ENCODE data around the gene GFI1.
"Not testable (repeated sequence)": the region's sequence is repeated elsewhere in the genome, so short reads cannot be mapped to it uniquely, and the experiment has no call there.

GFI1 gene

DNA sequence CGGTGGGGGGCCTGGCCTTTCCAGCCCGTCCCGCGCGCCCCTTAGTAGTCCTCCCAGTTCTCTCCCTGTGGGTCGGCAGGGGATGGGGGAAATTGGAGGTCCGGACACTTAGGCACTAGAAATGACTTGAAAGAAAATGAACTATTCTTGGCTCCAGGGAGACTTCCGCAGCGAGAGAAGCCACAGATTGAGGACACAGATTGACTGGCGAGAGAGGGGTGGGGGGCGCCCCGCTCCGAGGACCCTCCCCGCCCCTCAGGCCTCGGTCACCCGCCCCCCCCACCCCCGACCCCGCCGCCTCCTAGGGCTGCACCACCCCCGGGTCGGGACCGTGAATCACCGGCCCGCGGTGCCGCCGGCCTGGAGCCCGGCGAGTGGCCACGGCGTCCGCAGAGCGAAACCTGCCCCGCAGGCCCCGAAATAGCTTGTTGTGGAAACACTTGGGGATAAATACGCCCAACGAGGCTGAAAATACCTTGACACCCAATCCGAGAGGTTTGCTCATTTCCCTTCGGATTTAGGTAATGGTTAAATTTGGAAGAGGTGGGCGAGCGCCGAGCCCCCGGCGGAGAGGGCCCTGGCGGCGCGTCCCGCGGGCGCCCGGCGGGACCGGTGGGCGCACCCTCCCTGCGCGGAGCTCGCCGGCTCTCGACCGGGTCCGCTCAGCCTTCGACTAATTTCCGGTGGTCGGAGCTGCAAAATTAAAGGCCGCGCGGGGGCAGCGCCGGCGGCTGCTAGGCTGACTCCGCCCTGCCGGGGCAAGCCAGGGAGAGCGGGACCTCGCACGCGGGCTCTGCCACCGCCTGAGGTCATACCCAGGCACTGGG lies at the start of gene GFI1:
GFI1 (minus strand) TSS at position 675 of the 827 bp plus-strand sequence. CDS start 3,438 bp downstream, outside the sequence.
- peak within 1 kb of the TSS; percentile 95 for H3K27ac Mint-ChIP-seq
- ATAC-seq (peak; percentile 62), DNase-seq (peak; percentile 88)
- peak within 1 kb of the TSS; percentile 96 for H3K4me3 Mint-ChIP-seq
- H3K9me3 Mint-ChIP-seq = no peaks in the 10 kb centered on the region
- no peaks in the 10 kb centered on the region for H3K27me3 Mint-ChIP-seq
- peaks cover 29% of the 10 kb centered on the region for H3K36me3 Mint-ChIP-seq (ENCODE audit: low read depth)
- peaks cover 43% of the 10 kb centered on the region for H3K4me1 Mint-ChIP-seq

DNA sequence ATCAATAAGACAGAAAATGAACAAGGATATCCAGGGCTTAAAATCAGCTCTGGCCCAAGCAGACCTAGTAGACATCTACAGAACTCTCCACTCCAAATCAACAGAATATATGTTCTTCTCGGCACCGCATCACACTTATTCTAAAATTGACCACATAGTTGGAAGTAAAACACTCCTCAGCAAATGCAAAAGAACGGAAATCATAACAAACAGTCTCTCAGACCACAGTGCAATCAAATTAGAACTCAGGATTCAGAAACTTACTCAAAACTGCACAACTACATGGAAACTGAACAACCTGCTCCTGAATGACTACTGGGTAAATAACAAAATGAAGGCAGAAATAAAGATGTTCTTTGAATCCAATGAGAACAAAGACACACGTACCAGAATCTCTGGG lies 45.6 kb upstream of the GFI1 start:
- H3K4me1 Mint-ChIP-seq = peaks cover 71% of the 10 kb centered on the region
- H3K9me3 Mint-ChIP-seq = not testable (repeated sequence)

DNA sequence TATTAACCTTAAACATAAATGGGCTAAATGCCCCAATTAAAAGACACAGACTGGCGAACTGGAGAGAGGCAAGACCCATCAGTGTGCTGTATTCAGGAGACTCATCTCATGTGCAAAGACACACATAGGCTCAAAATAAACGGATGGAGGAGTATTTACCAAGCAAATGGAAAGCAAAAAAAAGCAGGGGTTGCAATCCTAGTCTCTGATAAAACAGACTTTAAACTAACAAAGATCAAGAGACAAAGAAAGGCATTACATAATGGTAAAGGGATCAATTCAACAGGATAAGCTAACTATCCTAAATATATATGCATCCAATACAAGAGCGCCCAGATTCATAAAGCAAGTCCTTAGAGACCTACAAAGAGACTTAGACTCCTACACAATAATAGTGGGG lies 45.2 kb upstream of the GFI1 start:
- Mint-ChIP-seq H3K4me3 (peak overlapping the region; percentile 68), H3K4me1 (peaks cover 67% of the 10 kb centered on the region), H3K27ac (peak overlapping the region; percentile 100), H3K36me3 (ENCODE audit: low read depth) (peaks cover 72% of the 10 kb centered on the region)
- not testable (repeated sequence) for DNase-seq, ATAC-seq, H3K9me3 Mint-ChIP-seq, H3K27me3 Mint-ChIP-seq

More for the DNA sequence above, 45.6 kb upstream of the GFI1 start:
- DNase-seq, ATAC-seq, H3K27me3 Mint-ChIP-seq: not testable (repeated sequence)
- Mint-ChIP-seq H3K4me3 (peak overlapping the region; percentile 68), H3K36me3 (ENCODE audit: low read depth) (peaks cover 71% of the 10 kb centered on the region), H3K27ac (peak overlapping the region; percentile 100)

DNA sequence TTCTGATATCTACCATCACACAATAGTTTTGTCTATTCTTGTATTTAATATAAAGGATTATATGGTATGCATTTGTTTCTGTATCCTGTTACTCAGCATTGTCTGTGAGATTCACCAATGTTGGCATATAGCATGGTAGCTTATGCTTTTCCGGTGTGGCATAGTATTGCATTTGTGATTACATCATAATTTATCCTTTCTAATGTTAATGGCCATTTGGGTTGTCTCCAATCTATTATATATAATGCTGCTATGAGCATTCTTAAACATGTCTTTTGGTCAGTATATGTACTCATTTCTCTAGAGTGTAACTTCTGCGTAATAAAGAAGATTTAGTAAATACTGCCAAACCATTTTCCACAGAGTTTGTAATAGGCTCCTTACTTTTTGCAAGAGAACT lies 40.9 kb upstream of the GFI1 start:
- Mint-ChIP-seq H3K9me3 (peaks cover 5% of the 10 kb centered on the region), H3K27me3 (no peaks in the 10 kb centered on the region), H3K4me1 (peaks cover 28% of the 10 kb centered on the region), H3K36me3 (ENCODE audit: low read depth) (peaks cover 64% of the 10 kb centered on the region), H3K27ac (no peak overlapping the region), H3K4me3 (no peak overlapping the region)
- no peak for ATAC-seq
- DNase-seq = no peak

DNA sequence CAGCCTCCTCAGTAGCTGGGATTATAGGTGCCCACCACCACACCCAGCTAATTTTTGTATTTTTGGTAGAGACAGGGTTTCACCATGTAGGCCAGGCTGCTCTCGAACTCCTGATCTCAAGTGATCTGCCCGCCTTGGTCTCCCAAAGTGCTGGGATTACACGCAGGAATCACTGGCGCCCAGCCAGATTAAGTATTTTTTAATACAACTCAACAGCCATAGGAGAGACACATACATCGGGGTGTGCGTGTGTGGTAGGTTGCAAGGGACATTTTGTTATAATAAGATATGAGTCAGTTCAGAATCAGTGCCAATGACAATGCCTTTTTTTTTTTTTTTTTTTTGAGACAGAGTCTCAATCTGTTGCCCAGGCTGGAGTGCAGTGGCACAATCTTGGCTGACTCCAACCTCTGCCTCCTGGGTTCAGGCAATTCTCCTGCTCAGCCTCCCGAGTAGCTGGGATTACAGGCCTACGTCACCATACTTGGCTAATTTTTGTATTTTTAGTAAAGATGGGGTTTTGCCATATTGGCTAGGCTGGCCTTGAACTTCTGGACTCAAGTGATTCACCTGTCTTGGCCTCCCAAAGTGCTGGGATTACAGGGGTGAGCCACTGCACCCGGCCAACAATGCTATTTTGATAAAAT lies 38.3 kb upstream of the GFI1 start:
- ATAC-seq = not testable (repeated sequence)

DNA sequence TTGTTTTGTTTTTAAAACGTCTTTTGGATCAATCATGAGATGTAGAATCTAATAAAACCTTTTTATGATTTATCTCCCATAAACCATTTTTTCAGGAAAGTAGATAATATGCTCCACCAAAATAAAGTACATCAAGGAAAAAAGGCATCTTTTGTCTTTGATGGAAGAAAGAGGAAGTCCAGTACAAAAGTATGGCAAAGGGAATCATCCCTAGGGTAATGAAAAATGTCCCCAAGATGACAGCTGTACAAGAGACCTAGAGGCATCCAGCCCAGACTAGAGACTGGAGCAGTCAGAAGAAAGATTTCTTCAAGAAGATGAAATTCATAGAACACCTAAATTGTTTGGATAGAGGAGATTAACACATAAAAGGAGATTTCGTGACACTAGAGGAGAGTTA lies 32.3 kb upstream of the GFI1 start:
- Mint-ChIP-seq H3K27ac (no peak overlapping the region), H3K4me1 (peaks cover 34% of the 10 kb centered on the region), H3K9me3 (peaks cover 4% of the 10 kb centered on the region), H3K27me3 (no peaks in the 10 kb centered on the region), H3K36me3 (ENCODE audit: low read depth) (peaks cover 55% of the 10 kb centered on the region), H3K4me3 (no peak overlapping the region)
- ATAC-seq (no peak), DNase-seq (no peak)

More for the DNA sequence above, 38.3 kb upstream of the GFI1 start:
- not testable (repeated sequence) for H3K4me3 Mint-ChIP-seq, H3K4me1 Mint-ChIP-seq, H3K9me3 Mint-ChIP-seq, H3K27ac Mint-ChIP-seq, DNase-seq, H3K27me3 Mint-ChIP-seq
- peaks cover 51% of the 10 kb centered on the region for H3K36me3 Mint-ChIP-seq (ENCODE audit: low read depth)

DNA sequence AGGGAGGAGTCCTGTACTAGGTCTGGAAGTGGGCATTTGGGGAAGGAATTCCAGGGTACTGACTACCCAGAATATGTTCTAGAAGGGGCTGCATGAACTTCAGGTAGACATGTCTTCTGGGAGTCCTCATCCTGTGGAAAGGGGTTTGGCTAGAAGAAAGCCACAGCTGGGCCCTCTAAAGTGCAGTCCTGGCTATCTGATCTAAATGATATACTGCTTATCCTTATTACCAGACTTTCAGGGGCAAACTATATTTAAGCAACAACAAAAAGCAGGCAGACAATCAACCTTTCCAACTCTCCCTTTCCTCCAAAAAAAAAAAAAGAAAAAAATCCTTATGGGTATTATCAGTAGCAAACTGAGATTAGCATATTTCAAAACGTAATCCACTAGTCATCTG lies 29.8 kb upstream of the GFI1 start:
- peaks cover 34% of the 10 kb centered on the region for H3K4me1 Mint-ChIP-seq
- H3K36me3 Mint-ChIP-seq (ENCODE audit: low read depth) = peaks cover 65% of the 10 kb centered on the region
- no peaks in the 10 kb centered on the region for H3K27me3 Mint-ChIP-seq

DNA sequence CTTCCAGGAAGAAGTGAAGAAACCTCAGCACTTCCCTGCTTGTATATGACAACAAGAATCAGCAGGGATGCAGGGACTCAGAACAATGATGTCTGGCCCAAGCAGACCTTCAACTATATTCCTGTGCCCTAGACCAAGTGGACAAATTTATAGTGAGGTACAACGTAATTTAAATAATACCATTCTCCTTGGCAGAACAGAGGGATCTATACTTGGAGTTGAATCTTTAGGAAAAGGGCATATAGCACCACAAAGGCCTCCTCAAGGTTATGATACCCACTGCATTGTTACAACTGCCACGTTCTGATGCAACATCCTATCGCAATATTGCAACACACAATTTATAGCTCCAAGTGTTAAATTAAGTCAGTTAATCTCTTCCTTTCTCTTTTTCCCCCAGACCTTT lies 29.1 kb upstream of the GFI1 start:
- ATAC-seq (no peak), DNase-seq (no peak)
- Mint-ChIP-seq H3K36me3 (ENCODE audit: low read depth) (peaks cover 69% of the 10 kb centered on the region), H3K9me3 (peaks cover 4% of the 10 kb centered on the region), H3K4me1 (peaks cover 34% of the 10 kb centered on the region), H3K27me3 (no peaks in the 10 kb centered on the region), H3K4me3 (no peak overlapping the region), H3K27ac (peak overlapping the region; percentile 52)

More for the DNA sequence above, 29.8 kb upstream of the GFI1 start:
- H3K9me3 Mint-ChIP-seq = peaks cover 4% of the 10 kb centered on the region
- H3K4me3 Mint-ChIP-seq = no peak overlapping the region
- DNase-seq (no peak), ATAC-seq (no peak)
- no peak overlapping the region for H3K27ac Mint-ChIP-seq

DNA sequence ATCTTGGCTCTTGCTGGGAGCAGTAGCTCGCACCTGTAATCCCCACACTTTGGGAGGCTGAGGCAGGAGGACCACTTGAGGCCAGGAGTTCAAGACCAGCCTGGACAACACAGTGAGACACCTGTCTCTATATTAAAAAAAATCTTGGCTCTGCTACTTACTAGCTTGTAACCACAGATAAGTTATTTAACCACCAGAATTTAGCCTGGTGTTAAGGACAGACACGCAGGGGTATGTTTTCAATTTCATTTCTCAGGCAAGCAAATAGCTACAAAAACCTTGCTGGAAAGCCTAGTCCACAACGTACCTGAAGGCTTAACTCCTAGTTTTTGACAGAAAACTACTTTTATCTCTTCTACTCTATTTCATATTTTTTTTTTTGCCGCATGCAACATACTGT lies 24.8 kb upstream of the GFI1 start:
- ATAC-seq (no peak), DNase-seq (no peak)
- no peak overlapping the region for H3K4me3 Mint-ChIP-seq
- H3K9me3 Mint-ChIP-seq = no peaks in the 10 kb centered on the region
- no peaks in the 10 kb centered on the region for H3K27me3 Mint-ChIP-seq
- peaks cover 55% of the 10 kb centered on the region for H3K36me3 Mint-ChIP-seq (ENCODE audit: low read depth)
- H3K4me1 Mint-ChIP-seq = peaks cover 22% of the 10 kb centered on the region
- no peak overlapping the region for H3K27ac Mint-ChIP-seq

DNA sequence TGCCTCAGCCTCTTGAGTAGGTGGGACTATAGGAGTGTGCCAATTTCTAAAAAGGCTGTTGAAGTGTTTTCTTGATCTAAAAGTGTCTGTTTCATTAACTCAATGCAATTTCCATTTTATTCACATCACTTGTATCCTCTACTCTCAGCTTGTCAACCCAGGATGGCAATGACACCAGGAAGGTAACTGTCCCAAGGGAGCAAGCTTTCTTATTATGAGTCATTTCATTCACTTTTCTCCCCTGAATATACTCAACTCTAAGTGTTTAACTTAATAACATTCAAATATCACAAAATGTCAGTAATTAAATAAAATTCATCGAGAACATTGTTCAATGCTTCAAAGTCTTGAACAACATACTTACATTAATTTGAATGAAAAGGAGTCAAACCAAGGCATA lies 22.9 kb upstream of the GFI1 start:
- DNase-seq = no peak
- Mint-ChIP-seq H3K27me3 (no peaks in the 10 kb centered on the region), H3K27ac (no peak overlapping the region), H3K4me1 (peaks cover 12% of the 10 kb centered on the region), H3K9me3 (no peaks in the 10 kb centered on the region), H3K36me3 (ENCODE audit: low read depth) (peaks cover 37% of the 10 kb centered on the region), H3K4me3 (no peak overlapping the region)
- ATAC-seq = no peak

DNA sequence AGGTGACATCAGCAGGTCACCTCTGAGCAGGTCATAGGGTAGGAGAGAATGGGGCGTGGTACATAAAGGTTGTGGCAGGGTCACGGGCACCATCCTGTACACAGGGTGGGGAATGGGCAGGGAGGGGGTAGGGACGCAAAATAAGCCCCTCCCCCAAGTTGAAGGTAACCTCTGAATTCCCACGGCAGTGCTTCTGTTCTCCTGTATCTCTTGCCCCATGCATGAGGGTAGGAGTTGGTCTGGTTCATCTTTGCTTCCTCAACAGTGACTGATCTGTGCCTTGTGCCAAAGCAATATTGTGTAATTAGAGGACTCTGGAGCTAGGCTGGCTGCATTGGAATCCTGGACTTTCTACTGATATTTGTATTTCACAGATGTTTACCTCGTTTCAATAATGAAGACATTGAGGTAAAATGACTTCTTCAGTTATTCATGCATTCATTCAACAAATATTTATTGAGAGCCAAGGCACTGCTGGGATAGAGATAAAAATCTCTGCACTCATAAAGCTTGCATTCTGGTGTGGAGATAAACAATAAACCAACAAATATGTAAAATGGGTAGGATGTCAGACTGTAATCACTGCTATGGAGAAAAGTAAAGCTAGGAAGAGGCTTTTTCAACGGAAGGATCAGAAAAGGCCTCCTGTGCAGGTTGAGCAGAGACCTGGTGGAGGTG lies 18.4 kb upstream of the GFI1 start:
- Mint-ChIP-seq H3K9me3 (no peaks in the 10 kb centered on the region), H3K27ac (peak overlapping the region; percentile 40), H3K36me3 (ENCODE audit: low read depth) (peaks cover 17% of the 10 kb centered on the region), H3K4me3 (no peak overlapping the region), H3K27me3 (no peaks in the 10 kb centered on the region), H3K4me1 (peaks cover 50% of the 10 kb centered on the region)
- DNase-seq (no peak), ATAC-seq (no peak)

DNA sequence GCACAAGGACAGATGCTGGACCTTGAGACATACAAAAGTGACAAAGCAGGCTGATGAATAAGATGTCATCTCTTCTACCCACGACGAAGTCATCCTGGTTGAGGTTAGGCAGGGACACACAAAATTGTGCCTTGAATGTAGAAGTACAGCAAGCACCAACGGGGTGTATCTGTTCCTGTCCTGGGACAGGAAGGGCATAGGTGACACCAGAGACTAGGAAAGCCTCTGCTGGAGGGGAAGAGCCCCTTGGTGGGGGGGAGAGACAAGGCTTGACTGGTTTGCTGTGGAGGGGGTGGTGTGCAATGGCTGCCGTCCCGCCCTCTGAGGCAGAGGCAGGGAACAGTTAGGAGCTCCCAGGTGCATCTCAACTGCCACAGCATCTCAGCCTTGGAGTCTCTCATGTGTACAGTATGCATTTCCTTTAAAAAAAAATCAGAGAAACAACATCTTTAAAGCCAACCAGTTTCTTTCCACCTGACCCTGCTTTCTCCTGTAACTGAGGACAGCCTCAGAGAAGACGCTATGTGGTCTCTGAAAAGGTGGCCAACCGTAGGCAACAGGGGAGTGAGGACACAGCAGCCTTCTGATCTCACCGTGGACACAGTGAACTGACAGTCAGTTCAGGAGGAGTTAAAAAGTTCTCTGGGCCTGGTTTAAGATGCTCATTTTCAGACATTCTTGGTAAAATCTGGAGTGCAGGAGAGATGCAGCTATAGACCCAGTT lies 17.7 kb upstream of the GFI1 start:
- DNase-seq (no peak), ATAC-seq (peak; percentile 52)
- Mint-ChIP-seq H3K27me3 (no peaks in the 10 kb centered on the region), H3K36me3 (ENCODE audit: low read depth) (peaks cover 14% of the 10 kb centered on the region), H3K27ac (peak overlapping the region; percentile 40), H3K9me3 (no peaks in the 10 kb centered on the region), H3K4me3 (no peak overlapping the region), H3K4me1 (peaks cover 54% of the 10 kb centered on the region)

DNA sequence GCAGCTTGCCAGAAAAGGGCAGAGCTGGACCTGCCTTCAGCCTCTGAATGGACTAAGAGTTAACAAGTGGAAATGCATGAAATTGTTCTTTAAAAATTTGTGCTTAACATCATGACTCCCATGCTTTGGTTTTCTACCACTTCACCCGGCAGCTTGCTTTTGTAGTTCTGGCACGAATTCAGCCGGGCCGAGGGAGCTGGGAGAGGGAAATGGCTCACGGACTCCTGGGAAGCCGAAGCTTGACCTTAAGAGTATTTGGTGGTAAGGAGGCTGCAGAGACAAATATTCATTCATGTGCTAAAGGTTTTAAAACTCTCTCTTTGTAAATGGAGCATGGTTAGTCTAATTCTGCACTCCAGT lies 17.2 kb upstream of the GFI1 start:
- H3K4me3 Mint-ChIP-seq = no peak overlapping the region
- ATAC-seq (no peak), DNase-seq (no peak)
- no peaks in the 10 kb centered on the region for H3K27me3 Mint-ChIP-seq
- peaks cover 10% of the 10 kb centered on the region for H3K36me3 Mint-ChIP-seq (ENCODE audit: low read depth)
- H3K27ac Mint-ChIP-seq = no peak overlapping the region
- H3K9me3 Mint-ChIP-seq = no peaks in the 10 kb centered on the region
- peaks cover 54% of the 10 kb centered on the region for H3K4me1 Mint-ChIP-seq
